Spleen (tissue), 11 donors: ENCODE measurements around the gene SMIM23. TPM values are rescaled to one million over a fixed set of nuclear protein-coding genes. Genes with fewer than 3 reads are reported as not detected.

Experiments used
- DNase-seq: peaks from one replicate; pipeline ENCODE4 v3.0.0-alpha.2; 2020
- H3K27ac ChIP-seq, 8 donors: fragments of 200-600 bp; sonication (generic) in 7 of 8; 1 replicate in 4 of 8; 2 replicates in 4 of 8; pipeline versions ENCODE4 v1.5.0 to v1.8.0; 2016 to 2021; ENCODE audit warnings: inconsistent platforms in 4 of 8, mild to moderate bottlenecking in 4 of 8, moderate library complexity in 1 of 8
- H3K27me3 ChIP-seq, 7 donors: fragments of 200-600 bp; sonication (generic) in 6 of 7; replicated peaks in 1 of 7; 1 replicate in 4 of 7; 2 replicates in 3 of 7; pipeline versions ENCODE4 v1.5.0 to v1.8.0; 2016 to 2021; ENCODE audit warnings: inconsistent platforms in 3 of 7, mild to moderate bottlenecking in 1 of 7
- H3K36me3 ChIP-seq, 6 donors: fragments of 200-600 bp; sonication (generic) in 5 of 6; 1 replicate in 4 of 6; 2 replicates in 2 of 6; pipeline versions ENCODE4 v1.5.0 to v1.8.0; 2016 to 2021; ENCODE audit warnings: inconsistent platforms in 2 of 6
- H3K4me1 ChIP-seq, 6 donors: fragments of 200-600 bp; sonication (generic) in 5 of 6; 1 replicate in 3 of 6; 2 replicates in 3 of 6; pipeline versions ENCODE4 v1.5.0 to v1.8.0; 2016 to 2021; ENCODE audit warnings: inconsistent platforms in 3 of 6
- H3K4me3 ChIP-seq, 8 donors: fragments of 200-600 bp; sonication (generic) in 7 of 8; 1 replicate in 4 of 8; 2 replicates in 4 of 8; pipeline versions ENCODE4 v1.5.0 to v1.8.0; 2016 to 2021; ENCODE audit warnings: inconsistent platforms in 4 of 8, mild to moderate bottlenecking in 4 of 8, moderate library complexity in 2 of 8
- H3K9me3 ChIP-seq, 8 donors: fragments of 200-600 bp; sonication (generic) in 7 of 8; 1 replicate in 4 of 8; 2 replicates in 4 of 8; pipeline versions ENCODE4 v1.5.0 to v1.8.0; 2016 to 2021; ENCODE audit warnings: inconsistent platforms in 4 of 8
- CTCF ChIP-seq, 11 experiments: fragments of 200-600 bp in 7 of 11; fragments of 450-650 bp in 4 of 11; sonication (generic) in 4 of 11; IDR thresholded peaks in 8 of 11; conservative IDR thresholded peaks in 3 of 11; 1 replicate in 7 of 11; 2 replicates in 4 of 11; pipeline versions ENCODE4 v1.4.0 to v1.8.0; 2016 to 2021; ENCODE audit warnings: antibody characterized with exemption in 11 of 11, inconsistent platforms in 4 of 11, mild to moderate bottlenecking in 1 of 11
- POLR2A ChIP-seq, 3 donors: fragments of 450-650 bp; IDR thresholded peaks; one replicate each; pipeline ENCODE4 v1.5.1; 2017; ENCODE audit warnings: antibody characterized with exemption in 3 of 3, mild to moderate bottlenecking in 1 of 3
- POLR2AphosphoS5 ChIP-seq, 3 donors: sonication (generic); formaldehyde crosslinking; IDR thresholded peaks; one replicate each; pipeline ENCODE4 v1.5.1; 2017; ENCODE audit warnings: antibody characterized with exemption in 3 of 3
- WGBS, 5 donors: extraction: QIAGEN DNeasy Blood & Tissue Kit in 3 of 5; methylation state at CpG; one replicate each; pipeline versions ENCODE4 v1.1.5 to v1.1.7; 2013 to 2018; 5-methylcytosine and 5-hydroxymethylcytosine counted together
- intact Hi-C: fragments of 100-400 bp; cut with DNase I; formaldehyde crosslinking; loops from one replicate; pipeline ENCODE4 v1.15.0; 2023; ENCODE audit warnings: low total_unique reads
- polyA plus RNA-seq, 3 donors: library from polyadenylated mRNA; stranded (reverse); fragments of 200-250 nt; gene quantifications; one replicate each; pipeline ENCODE4 v1.2.1, GENCODE V29; 2013
- total RNA-seq, 7 donors: library from RNA; depleted of rRNA in 3 of 7; stranded (reverse); fragments of >200 nt in 3 of 7; fragmentation: NEBNext Ultra II Directional in 4 of 7; extraction: Animal tissue kit (Norgen Biotek cat#: 25700) in 4 of 7; gene quantifications; one replicate each; pipeline versions ENCODE4 v1.1.0 to v1.2.1, GENCODE V29; 2016 to 2021
- donor health status: healthy with polysubstance abuse.
- donor health status: DM: no; HTN: no; CAD: no; lungs with moderate emphysema.
- donor health status: DM: no; HTN: no; CAD: no.
- donor health status: Bipolar disorder and iron deficiency.
- donor health status: healthy.
- donor health status: DM: no; HTN: no; CAD: no.
- donor health status: DM: yes; HTN: yes; CAD: no.

Gene SMIM23
- total and polyA plus RNA-seq, 10 donors: not detected

DNA sequence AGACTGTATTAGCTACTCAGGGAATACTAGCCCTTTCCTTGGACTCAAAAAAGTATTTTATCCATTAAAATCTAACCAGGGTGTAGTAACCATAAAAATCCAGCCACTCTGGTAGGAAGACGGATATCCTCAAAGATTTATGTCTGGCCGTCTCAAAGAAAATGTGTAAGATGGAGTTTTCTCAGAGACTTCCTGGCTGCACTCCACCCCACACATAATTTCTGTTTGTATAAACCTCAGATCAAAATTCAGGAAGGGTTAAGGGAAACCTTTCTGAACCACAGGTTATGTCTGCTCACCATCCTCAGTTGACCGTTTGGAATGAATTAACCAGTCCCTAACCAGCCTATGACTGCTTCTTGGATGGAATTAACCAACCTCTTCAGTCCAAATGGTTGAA lies 13.8 kb upstream of the SMIM23 start:
- WGBS, 5 donors: 21 to 46% (median 29%) methylated on average over 3 of the region's 3 CpGs
- peaks cover 0 to 6% (median 0%) of the 10 kb centered on the region in 7 donors for H3K27me3 ChIP-seq
- H3K4me3 ChIP-seq: no peak overlapping the region
- H3K4me1 ChIP-seq: no peaks in the 10 kb centered on the region
- no peak overlapping the region for H3K27ac ChIP-seq
- intact Hi-C loops: no loop called here
- TF ChIP-seq POLR2A (IDR thresholded peaks at IDR 0.05) (no peak), POLR2AphosphoS5 (IDR thresholded peaks at IDR 0.05) (no peak), CTCF (IDR thresholded peaks at IDR 0.05 in 8 of 11, conservative IDR thresholded peaks at IDR 0.05 in 3 of 11) (no peak)
- H3K36me3 ChIP-seq: no peaks in the 10 kb centered on the region
- no peak for DNase-seq
- peaks cover 0 to 13% (median 12%) of the 10 kb centered on the region in 8 donors for H3K9me3 ChIP-seq

- intact Hi-C loops: no loop called here
- no peak for DNase-seq
- TF ChIP-seq CTCF (IDR thresholded peaks at IDR 0.05 in 8 of 11, conservative IDR thresholded peaks at IDR 0.05 in 3 of 11) (no peak), POLR2AphosphoS5 (IDR thresholded peaks at IDR 0.05) (no peak), POLR2A (IDR thresholded peaks at IDR 0.05) (no peak)
- Histone ChIP-seq H3K36me3 (no peaks in the 10 kb centered on the region), H3K27ac (no peak overlapping the region), H3K9me3 (peaks cover 0 to under 1% (median 0%) of the 10 kb centered on the region in 8 donors), H3K4me3 (no peak overlapping the region), H3K27me3 (peaks cover 0 to 12% (median 0%) of the 10 kb centered on the region in 7 donors), H3K4me1 (no peaks in the 10 kb centered on the region)
- WGBS, 5 donors: 82 to 93% (median 89%) methylated on average over 7 to 8 of the region's 8 CpGs
Measured at GRCh38 chr5:171773106-171773505, 12.5 kb upstream of the SMIM23 start.

DNA sequence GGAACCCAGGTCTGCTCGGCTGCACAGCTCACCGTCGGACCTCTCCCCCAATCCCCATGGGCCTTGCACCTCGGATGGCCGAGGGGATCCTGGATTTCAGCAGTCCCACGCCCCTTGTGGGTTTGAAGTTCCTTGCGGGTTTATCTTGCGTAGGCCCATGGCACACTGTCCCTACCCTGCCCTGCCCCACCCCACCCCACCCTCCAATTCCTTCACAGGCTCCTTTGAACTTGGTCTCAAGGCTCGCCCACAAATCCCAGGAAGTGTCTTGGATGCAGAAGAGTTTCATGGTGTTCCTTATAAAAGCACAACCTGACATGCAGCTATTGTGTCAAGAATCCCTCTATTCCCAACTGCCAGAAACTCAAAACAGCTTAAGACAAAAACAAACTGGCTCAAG lies 11.2 kb upstream of the SMIM23 start:
- H3K4me1 ChIP-seq: no peaks in the 10 kb centered on the region
- 84 to 95% (median 87%) methylated on average over 9 of the region's 9 CpGs for WGBS, 5 donors
- DNase-seq: no peak
- no peak overlapping the region for H3K4me3 ChIP-seq
- no peak overlapping the region for H3K27ac ChIP-seq
- intact Hi-C loops: no loop called here
- H3K36me3 ChIP-seq: no peaks in the 10 kb centered on the region
- H3K27me3 ChIP-seq: peaks cover 0 to 14% (median 0%) of the 10 kb centered on the region in 7 donors
- H3K9me3 ChIP-seq: no peaks in the 10 kb centered on the region
- TF ChIP-seq POLR2A (IDR thresholded peaks at IDR 0.05): no peak
- no peak for TF ChIP-seq CTCF (IDR thresholded peaks at IDR 0.05 in 8 of 11, conservative IDR thresholded peaks at IDR 0.05 in 3 of 11)
- no peak for TF ChIP-seq POLR2AphosphoS5 (IDR thresholded peaks at IDR 0.05)

DNA sequence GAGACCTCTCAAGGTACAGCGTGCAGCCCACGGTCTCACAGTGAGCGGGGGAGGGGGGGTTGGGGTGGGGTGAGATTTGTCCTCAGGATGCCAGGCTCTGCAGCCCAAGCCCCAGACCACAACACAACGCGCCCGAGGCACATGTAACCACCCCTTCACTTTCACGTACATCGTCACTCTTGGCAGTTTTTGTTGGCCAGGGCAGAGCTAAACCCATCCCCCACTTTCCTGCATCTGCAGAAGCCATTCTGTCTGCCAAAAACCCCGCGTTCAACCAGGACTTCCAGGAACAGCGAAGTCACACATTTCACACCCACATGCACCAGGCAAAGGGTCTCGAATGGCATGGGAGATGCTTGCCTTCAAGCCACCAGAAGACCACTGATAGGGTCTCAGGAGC lies 9.4 kb upstream of the SMIM23 start:
- no peak for DNase-seq
- intact Hi-C loops: no loop called here
- no peak overlapping the region for H3K4me3 ChIP-seq
- no peak overlapping the region for H3K27ac ChIP-seq
- H3K36me3 ChIP-seq: no peaks in the 10 kb centered on the region
- no peaks in the 10 kb centered on the region for H3K4me1 ChIP-seq
- peaks cover 0 to 10% (median 0%) of the 10 kb centered on the region in 7 donors for H3K27me3 ChIP-seq
- 41 to 74% (median 56%) methylated on average over 9 to 12 of the region's 12 CpGs for WGBS, 5 donors
- H3K9me3 ChIP-seq: no peaks in the 10 kb centered on the region
- TF ChIP-seq POLR2A (IDR thresholded peaks at IDR 0.05): no peak
- no peak for TF ChIP-seq POLR2AphosphoS5 (IDR thresholded peaks at IDR 0.05)
- TF ChIP-seq CTCF (IDR thresholded peaks at IDR 0.05 in 8 of 11, conservative IDR thresholded peaks at IDR 0.05 in 3 of 11): no peak
